ENCODE measurements around the gene HERC3. TPM values are rescaled to one million over a fixed set of nuclear protein-coding genes. Genes with fewer than 3 reads are reported as not detected.

Gene HERC3
- total and polyA plus RNA-seq, 2 experiments from 2014 or later = 2.2 to 2.4 TPM

DNA sequence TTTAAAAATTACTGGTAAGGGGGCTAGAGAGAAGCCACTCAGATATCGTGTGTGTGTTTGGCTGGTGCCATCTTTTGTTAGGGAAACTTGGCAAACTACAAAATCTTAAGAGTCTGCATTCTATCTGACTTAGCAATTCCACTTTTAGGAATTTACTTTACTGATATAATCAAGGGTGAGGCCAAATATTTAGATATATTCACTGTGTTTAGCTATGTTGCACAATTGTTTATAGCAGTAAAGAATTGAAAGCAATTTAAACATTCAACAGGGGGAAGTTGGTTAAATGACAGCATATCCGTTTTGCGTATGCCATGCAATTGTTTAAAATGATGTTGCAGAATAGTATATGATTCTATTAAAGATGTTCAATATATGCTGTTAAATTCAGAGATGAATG lies 6.4 kb upstream of the HERC3 start:
- Histone ChIP-seq H3K27ac (ENCODE audit: low read depth) (no peak overlapping the region), H2AFZ (no peak overlapping the region), H3F3A (replicated peaks; ENCODE audit: low read depth) (no peaks in the 10 kb centered on the region), H3K4me2 (no peak overlapping the region), H4K20me1 (replicated peaks; ENCODE audit: insufficient read depth) (no peaks in the 10 kb centered on the region), H3K9me2 (ENCODE audit: insufficient read depth) (no peaks in the 10 kb centered on the region), H3K4me3 (no peak overlapping the region), H3K79me2 (replicated peaks; ENCODE audit: insufficient read depth) (no peaks in the 10 kb centered on the region), H3K27me3 (ENCODE audit: insufficient read depth) (peaks cover 17% of the 10 kb centered on the region), H3K36me3 (ENCODE audit: insufficient read depth) (no peaks in the 10 kb centered on the region), H3K4me1 (ENCODE audit: insufficient read depth) (no peaks in the 10 kb centered on the region)
- ATAC-seq (no peak), DNase-seq (ENCODE audit: low spot score) (no peak)
- Mint-ChIP-seq H3K27ac (no peak overlapping the region), H3K27me3 (ENCODE audit: insufficient read depth, low read depth, poor library complexity) (peaks cover 7% of the 10 kb centered on the region), H3K36me3 (ENCODE audit: low read depth) (no peaks in the 10 kb centered on the region), H3K4me3 (no peak overlapping the region), H3K4me1 (peaks cover 3% of the 10 kb centered on the region; the same call in 1 of the 3 replicates), H3K9me3 (peaks cover 7% of the 10 kb centered on the region; the same call in 1 of the 3 replicates)
- TF ChIP-seq STAT1 (IDR thresholded peaks at IDR 0.05; ENCODE audit: unreplicated experiment) = no peak
- no peak for TF ChIP-seq POLR2AphosphoS5 (IDR thresholded peaks at IDR 0.05; ENCODE audit: low read depth)
- TF ChIP-seq, protein P1, sequence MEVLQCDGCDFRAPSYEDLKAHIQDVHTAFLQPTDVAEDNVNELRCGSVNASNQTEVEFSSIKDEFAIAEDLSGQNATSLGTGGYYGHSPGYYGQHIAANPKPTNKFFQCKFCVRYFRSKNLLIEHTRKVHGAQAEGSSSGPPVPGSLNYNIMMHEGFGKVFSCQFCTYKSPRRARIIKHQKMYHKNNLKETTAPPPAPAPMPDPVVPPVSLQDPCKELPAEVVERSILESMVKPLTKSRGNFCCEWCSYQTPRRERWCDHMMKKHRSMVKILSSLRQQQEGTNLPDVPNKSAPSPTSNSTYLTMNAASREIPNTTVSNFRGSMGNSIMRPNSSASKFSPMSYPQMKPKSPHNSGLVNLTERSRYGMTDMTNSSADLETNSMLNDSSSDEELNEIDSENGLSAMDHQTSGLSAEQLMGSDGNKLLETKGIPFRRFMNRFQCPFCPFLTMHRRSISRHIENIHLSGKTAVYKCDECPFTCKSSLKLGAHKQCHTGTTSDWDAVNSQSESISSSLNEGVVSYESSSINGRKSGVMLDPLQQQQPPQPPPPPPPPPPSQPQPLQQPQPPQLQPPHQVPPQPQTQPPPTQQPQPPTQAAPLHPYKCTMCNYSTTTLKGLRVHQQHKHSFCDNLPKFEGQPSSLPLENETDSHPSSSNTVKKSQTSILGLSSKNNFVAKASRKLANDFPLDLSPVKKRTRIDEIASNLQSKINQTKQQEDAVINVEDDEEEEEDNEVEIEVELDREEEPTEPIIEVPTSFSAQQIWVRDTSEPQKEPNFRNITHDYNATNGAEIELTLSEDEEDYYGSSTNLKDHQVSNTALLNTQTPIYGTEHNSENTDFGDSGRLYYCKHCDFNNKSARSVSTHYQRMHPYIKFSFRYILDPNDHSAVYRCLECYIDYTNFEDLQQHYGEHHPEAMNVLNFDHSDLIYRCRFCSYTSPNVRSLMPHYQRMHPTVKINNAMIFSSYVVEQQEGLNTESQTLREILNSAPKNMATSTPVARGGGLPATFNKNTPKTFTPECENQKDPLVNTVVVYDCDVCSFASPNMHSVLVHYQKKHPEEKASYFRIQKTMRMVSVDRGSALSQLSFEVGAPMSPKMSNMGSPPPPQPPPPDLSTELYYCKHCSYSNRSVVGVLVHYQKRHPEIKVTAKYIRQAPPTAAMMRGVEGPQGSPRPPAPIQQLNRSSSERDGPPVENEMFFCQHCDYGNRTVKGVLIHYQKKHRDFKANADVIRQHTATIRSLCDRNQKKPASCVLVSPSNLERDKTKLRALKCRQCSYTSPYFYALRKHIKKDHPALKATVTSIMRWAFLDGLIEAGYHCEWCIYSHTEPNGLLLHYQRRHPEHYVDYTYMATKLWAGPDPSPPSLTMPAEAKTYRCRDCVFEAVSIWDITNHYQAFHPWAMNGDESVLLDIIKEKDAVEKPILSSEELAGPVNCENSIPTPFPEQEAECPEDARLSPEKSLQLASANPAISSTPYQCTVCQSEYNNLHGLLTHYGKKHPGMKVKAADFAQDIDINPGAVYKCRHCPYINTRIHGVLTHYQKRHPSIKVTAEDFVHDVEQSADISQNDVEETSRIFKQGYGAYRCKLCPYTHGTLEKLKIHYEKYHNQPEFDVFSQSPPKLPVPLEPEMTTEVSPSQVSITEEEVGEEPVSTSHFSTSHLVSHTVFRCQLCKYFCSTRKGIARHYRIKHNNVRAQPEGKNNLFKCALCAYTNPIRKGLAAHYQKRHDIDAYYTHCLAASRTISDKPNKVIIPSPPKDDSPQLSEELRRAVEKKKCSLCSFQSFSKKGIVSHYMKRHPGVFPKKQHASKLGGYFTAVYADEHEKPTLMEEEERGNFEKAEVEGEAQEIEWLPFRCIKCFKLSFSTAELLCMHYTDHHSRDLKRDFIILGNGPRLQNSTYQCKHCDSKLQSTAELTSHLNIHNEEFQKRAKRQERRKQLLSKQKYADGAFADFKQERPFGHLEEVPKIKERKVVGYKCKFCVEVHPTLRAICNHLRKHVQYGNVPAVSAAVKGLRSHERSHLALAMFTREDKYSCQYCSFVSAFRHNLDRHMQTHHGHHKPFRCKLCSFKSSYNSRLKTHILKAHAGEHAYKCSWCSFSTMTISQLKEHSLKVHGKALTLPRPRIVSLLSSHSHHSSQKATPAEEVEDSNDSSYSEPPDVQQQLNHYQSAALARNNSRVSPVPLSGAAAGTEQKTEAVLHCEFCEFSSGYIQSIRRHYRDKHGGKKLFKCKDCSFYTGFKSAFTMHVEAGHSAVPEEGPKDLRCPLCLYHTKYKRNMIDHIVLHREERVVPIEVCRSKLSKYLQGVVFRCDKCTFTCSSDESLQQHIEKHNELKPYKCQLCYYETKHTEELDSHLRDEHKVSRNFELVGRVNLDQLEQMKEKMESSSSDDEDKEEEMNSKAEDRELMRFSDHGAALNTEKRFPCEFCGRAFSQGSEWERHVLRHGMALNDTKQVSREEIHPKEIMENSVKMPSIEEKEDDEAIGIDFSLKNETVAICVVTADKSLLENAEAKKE (CRISPR knock-in tag; IDR thresholded peaks at IDR 0.05) = no peak
- TF ChIP-seq EZH2 (IDR thresholded peaks at IDR 0.05; ENCODE audit: low read depth, unreplicated experiment) = no peak
- TF ChIP-seq ZNF331 (CRISPR knock-in tag; IDR thresholded peaks at IDR 0.05; ENCODE audit: low read depth) = no peak
- TF ChIP-seq NANOG (IDR thresholded peaks at IDR 0.05; ENCODE audit: borderline replicate concordance) = no peak
- TF ChIP-seq, protein P2, sequence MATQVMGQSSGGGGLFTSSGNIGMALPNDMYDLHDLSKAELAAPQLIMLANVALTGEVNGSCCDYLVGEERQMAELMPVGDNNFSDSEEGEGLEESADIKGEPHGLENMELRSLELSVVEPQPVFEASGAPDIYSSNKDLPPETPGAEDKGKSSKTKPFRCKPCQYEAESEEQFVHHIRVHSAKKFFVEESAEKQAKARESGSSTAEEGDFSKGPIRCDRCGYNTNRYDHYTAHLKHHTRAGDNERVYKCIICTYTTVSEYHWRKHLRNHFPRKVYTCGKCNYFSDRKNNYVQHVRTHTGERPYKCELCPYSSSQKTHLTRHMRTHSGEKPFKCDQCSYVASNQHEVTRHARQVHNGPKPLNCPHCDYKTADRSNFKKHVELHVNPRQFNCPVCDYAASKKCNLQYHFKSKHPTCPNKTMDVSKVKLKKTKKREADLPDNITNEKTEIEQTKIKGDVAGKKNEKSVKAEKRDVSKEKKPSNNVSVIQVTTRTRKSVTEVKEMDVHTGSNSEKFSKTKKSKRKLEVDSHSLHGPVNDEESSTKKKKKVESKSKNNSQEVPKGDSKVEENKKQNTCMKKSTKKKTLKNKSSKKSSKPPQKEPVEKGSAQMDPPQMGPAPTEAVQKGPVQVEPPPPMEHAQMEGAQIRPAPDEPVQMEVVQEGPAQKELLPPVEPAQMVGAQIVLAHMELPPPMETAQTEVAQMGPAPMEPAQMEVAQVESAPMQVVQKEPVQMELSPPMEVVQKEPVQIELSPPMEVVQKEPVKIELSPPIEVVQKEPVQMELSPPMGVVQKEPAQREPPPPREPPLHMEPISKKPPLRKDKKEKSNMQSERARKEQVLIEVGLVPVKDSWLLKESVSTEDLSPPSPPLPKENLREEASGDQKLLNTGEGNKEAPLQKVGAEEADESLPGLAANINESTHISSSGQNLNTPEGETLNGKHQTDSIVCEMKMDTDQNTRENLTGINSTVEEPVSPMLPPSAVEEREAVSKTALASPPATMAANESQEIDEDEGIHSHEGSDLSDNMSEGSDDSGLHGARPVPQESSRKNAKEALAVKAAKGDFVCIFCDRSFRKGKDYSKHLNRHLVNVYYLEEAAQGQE (IDR thresholded peaks at IDR 0.05; ENCODE audit: unreplicated experiment) = no peak
